ENCODE data around the gene RAP1GAP.

DNA sequence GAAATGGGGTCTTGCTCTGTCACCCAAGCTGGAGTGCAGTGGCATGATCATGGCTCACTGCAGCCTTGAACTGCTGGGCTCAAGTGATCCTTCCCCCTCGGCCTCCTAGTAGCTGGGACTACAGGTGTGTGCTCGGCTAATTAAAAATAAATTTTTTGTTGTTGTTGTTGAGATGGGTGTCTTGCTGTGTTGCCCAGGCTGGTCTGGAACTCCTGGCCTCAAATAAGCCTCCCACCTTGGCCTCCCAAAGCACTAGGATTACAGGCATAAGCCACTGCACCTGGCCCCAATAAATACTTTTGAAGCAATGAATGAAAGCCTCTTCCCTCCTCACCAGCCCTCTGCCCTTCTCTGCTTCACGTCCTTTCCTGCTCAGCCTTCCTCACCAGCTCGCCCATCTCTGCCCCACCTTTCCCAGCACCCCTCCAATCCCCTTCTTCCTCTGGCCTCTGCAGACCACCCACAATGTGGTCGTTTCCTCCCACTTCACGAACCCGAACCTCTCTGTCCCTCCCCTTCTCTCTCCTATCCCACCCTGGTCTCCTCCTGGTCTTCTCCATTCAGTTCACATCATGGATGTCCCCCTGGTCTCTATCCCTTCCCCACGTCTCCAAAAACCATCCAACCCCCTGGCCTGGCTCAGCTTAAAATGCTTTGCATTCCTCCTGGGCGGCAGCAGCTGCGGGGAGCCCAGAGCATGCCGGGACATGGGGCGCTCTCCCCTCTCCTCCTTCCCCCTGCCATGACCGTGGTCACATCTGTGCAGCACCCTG, 38.4 kb downstream of the RAP1GAP start:
- no peak for TF ChIP-seq POLR2A (IDR thresholded peaks at IDR 0.05)
- TF ChIP-seq, protein P1, sequence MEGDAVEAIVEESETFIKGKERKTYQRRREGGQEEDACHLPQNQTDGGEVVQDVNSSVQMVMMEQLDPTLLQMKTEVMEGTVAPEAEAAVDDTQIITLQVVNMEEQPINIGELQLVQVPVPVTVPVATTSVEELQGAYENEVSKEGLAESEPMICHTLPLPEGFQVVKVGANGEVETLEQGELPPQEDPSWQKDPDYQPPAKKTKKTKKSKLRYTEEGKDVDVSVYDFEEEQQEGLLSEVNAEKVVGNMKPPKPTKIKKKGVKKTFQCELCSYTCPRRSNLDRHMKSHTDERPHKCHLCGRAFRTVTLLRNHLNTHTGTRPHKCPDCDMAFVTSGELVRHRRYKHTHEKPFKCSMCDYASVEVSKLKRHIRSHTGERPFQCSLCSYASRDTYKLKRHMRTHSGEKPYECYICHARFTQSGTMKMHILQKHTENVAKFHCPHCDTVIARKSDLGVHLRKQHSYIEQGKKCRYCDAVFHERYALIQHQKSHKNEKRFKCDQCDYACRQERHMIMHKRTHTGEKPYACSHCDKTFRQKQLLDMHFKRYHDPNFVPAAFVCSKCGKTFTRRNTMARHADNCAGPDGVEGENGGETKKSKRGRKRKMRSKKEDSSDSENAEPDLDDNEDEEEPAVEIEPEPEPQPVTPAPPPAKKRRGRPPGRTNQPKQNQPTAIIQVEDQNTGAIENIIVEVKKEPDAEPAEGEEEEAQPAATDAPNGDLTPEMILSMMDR (IDR thresholded peaks at IDR 0.05) = no peak
